HUES6 (cell line): Measurements from ENCODE around the gene MTR.
"Not testable (repeated sequence)": the region's sequence is repeated elsewhere in the genome, so short reads cannot be mapped to it uniquely, and the experiment has no call there.

Source experiments
- H3K27ac ChIP-seq: 2 replicates; pipeline ENCODE4 v1.7.0; 2013; ENCODE audit warnings: low read depth, mild to moderate bottlenecking, low read length, inconsistent platforms
- H3K27me3 ChIP-seq: 2 replicates; pipeline ENCODE4 v1.6.1; 2013; ENCODE audit warnings: low read length; ENCODE audit not compliant: control insufficient read depth, insufficient read depth
- H3K36me3 ChIP-seq: 2 replicates; pipeline ENCODE4 v1.6.1; 2013; ENCODE audit warnings: low read length; ENCODE audit not compliant: control insufficient read depth, insufficient read depth
- H3K4me1 ChIP-seq: 2 replicates; pipeline ENCODE4 v1.6.1; 2013; ENCODE audit warnings: low read length; ENCODE audit not compliant: control insufficient read depth, insufficient read depth
- H3K4me3 ChIP-seq: 2 replicates; pipeline ENCODE4 v1.5.1; 2013; ENCODE audit warnings: low read depth, low read length
- H3K9ac ChIP-seq: one replicate; pipeline ENCODE4 v1.6.1; 2013; ENCODE audit warnings: mild to moderate bottlenecking, low read length
- H3K9me3 ChIP-seq: 2 replicates; pipeline ENCODE4 v1.6.1; 2013; ENCODE audit warnings: low read depth, low read length; ENCODE audit not compliant: control insufficient read depth, insufficient read depth

The MTR gene

GRCh38 chr1:236908669-236909068 is 113.6 kb downstream of the MTR start:
- no peak overlapping the region for H3K9ac ChIP-seq
- no peak overlapping the region for H3K4me3 ChIP-seq
- H3K27ac ChIP-seq = no peak overlapping the region
- H3K36me3 ChIP-seq = no peaks in the 10 kb centered on the region
- H3K4me1 ChIP-seq = peaks cover 5% of the 10 kb centered on the region; the same call in 1 of the 2 replicates
- no peaks in the 10 kb centered on the region for H3K27me3 ChIP-seq
- H3K9me3 ChIP-seq = peaks cover 10% of the 10 kb centered on the region

- H3K27me3 ChIP-seq, H3K27ac ChIP-seq, H3K4me3 ChIP-seq: not testable (repeated sequence)
Measured at GRCh38 chr1:236911047-236911446, 116.0 kb downstream of the MTR start.

GRCh38 chr1:236913371-236914037 is 118.4 kb downstream of the MTR start:
- Histone ChIP-seq H3K9me3 (peaks cover 26% of the 10 kb centered on the region), H3K36me3 (no peaks in the 10 kb centered on the region), H3K4me3 (no peak overlapping the region), H3K27ac (no peak overlapping the region), H3K4me1 (no peaks in the 10 kb centered on the region), H3K27me3 (no peaks in the 10 kb centered on the region), H3K9ac (no peak overlapping the region)

More at GRCh38 chr1:236911047-236911446, 116.0 kb downstream of the MTR start:
- H3K9me3 ChIP-seq = peaks cover 15% of the 10 kb centered on the region
- H3K9ac ChIP-seq, H3K36me3 ChIP-seq, H3K4me1 ChIP-seq: not testable (repeated sequence)

GRCh38 chr1:236914375-236914774 is 119.3 kb downstream of the MTR start:
- no peaks in the 10 kb centered on the region for H3K27me3 ChIP-seq
- H3K27ac ChIP-seq = no peak overlapping the region
- no peak overlapping the region for H3K4me3 ChIP-seq
- no peaks in the 10 kb centered on the region for H3K36me3 ChIP-seq
- H3K9ac ChIP-seq = no peak overlapping the region
- peaks cover 21% of the 10 kb centered on the region for H3K9me3 ChIP-seq
- H3K4me1 ChIP-seq = no peaks in the 10 kb centered on the region

GRCh38 chr1:236916131-236916800 is 121.2 kb downstream of the MTR start:
- no peak overlapping the region for H3K4me3 ChIP-seq
- no peak overlapping the region for H3K9ac ChIP-seq
- no peaks in the 10 kb centered on the region for H3K4me1 ChIP-seq
- no peak overlapping the region for H3K27ac ChIP-seq
- H3K36me3 ChIP-seq = no peaks in the 10 kb centered on the region
- H3K27me3 ChIP-seq = no peaks in the 10 kb centered on the region
- peaks cover 19% of the 10 kb centered on the region for H3K9me3 ChIP-seq

GRCh38 chr1:236917448-236917847 is 122.4 kb downstream of the MTR start:
- no peaks in the 10 kb centered on the region for H3K36me3 ChIP-seq

GRCh38 chr1:236920286-236920894 is 125.3 kb downstream of the MTR start:
- Histone ChIP-seq H3K4me3 (no peak overlapping the region), H3K4me1 (no peaks in the 10 kb centered on the region), H3K9me3 (peaks cover 17% of the 10 kb centered on the region), H3K9ac (no peak overlapping the region), H3K27ac (no peak overlapping the region), H3K36me3 (no peaks in the 10 kb centered on the region), H3K27me3 (no peaks in the 10 kb centered on the region)

More at GRCh38 chr1:236917448-236917847, 122.4 kb downstream of the MTR start:
- H3K27me3 ChIP-seq = no peaks in the 10 kb centered on the region
- H3K9me3 ChIP-seq = peaks cover 19% of the 10 kb centered on the region
- H3K9ac ChIP-seq = no peak overlapping the region
- no peak overlapping the region for H3K27ac ChIP-seq
- H3K4me1 ChIP-seq = no peaks in the 10 kb centered on the region
- H3K4me3 ChIP-seq = no peak overlapping the region

- H3K27me3 ChIP-seq = no peaks in the 10 kb centered on the region
- H3K36me3 ChIP-seq = no peaks in the 10 kb centered on the region
- no peak overlapping the region for H3K9ac ChIP-seq
- H3K4me1 ChIP-seq = no peaks in the 10 kb centered on the region
- no peak overlapping the region for H3K4me3 ChIP-seq
- no peak overlapping the region for H3K27ac ChIP-seq
- H3K9me3 ChIP-seq = peaks cover 13% of the 10 kb centered on the region
Measured at GRCh38 chr1:236921610-236922009, 126.5 kb downstream of the MTR start.

- Histone ChIP-seq H3K9ac (no peak overlapping the region), H3K27me3 (no peaks in the 10 kb centered on the region), H3K4me1 (no peaks in the 10 kb centered on the region), H3K9me3 (peaks cover 9% of the 10 kb centered on the region), H3K27ac (no peak overlapping the region), H3K4me3 (no peak overlapping the region), H3K36me3 (no peaks in the 10 kb centered on the region)
Measured at GRCh38 chr1:236922190-236922589, 127.1 kb downstream of the MTR start.

- Histone ChIP-seq H3K4me3 (no peak overlapping the region), H3K27ac (no peak overlapping the region), H3K36me3 (no peaks in the 10 kb centered on the region), H3K27me3 (no peaks in the 10 kb centered on the region), H3K4me1 (no peaks in the 10 kb centered on the region), H3K9ac (no peak overlapping the region), H3K9me3 (no peaks in the 10 kb centered on the region; the same call in 1 of the 2 replicates)
Measured at GRCh38 chr1:236925386-236925785, 130.3 kb downstream of the MTR start.

- H3K27me3 ChIP-seq = no peaks in the 10 kb centered on the region
- no peak overlapping the region for H3K9ac ChIP-seq
Measured at GRCh38 chr1:236930503-236930902, 135.4 kb downstream of the MTR start.

More at GRCh38 chr1:236930503-236930902, 135.4 kb downstream of the MTR start:
- no peaks in the 10 kb centered on the region; the same call in 1 of the 2 replicates for H3K9me3 ChIP-seq
- H3K36me3 ChIP-seq = no peaks in the 10 kb centered on the region
- no peak overlapping the region for H3K27ac ChIP-seq
- no peak overlapping the region for H3K4me3 ChIP-seq
- H3K4me1 ChIP-seq = no peaks in the 10 kb centered on the region
